DND-41 (cell line): ENCODE data around the gene SND1.

Experiments used
- CTCF ChIP-seq: IDR thresholded peaks from 2 replicates; pipeline ENCODE4 v1.5.1; 2012; ENCODE audit warnings: borderline replicate concordance, low read length, moderate library complexity, mild to moderate bottlenecking; ENCODE audit not compliant: poor library complexity, severe bottlenecking; ENCODE audit errors: extremely low read depth
- EZH2 ChIP-seq: IDR thresholded peaks from 3 replicates; pipeline ENCODE4 v1.6.1; 2012; ENCODE audit warnings: borderline replicate concordance, low read depth, mild to moderate bottlenecking, moderate library complexity, low read length, inconsistent platforms; ENCODE audit not compliant: severe bottlenecking

- TF ChIP-seq CTCF: no peak
- TF ChIP-seq EZH2: no peak
Observed at GRCh38 chr7:127922656-127923055, 270.7 kb downstream of the SND1 start.
